Hematopoietic multipotent progenitor cell treated with erythropoietin and hydrocortisone succinate and interleukin-3 and kit ligand, for 17 days (in vitro differentiated cells): ENCODE results near the gene LILRB2.
A peak's percentile ranks its signal among the peaks of the same experiment; 100 is the strongest.
"Not testable (repeated sequence)": the region's sequence is repeated elsewhere in the genome, so short reads cannot be mapped to it uniquely, and the experiment has no call there.

Experiments
- DNase-seq: peaks from one replicate; pipeline ENCODE4 v3.0.0-alpha.2; 2015; ENCODE audit warnings: low spot score

The LILRB2 gene

GRCh38 chr19:54281007-54281728 is at the start of gene LILRB2:
TSS of gene LILRB2 (minus strand) at chr19:54281110. CDS start at chr19:54280496, 614 bp downstream.
- no peak for DNase-seq

GRCh38 chr19:54329476-54330165 is 48.7 kb upstream of the LILRB2 start:
- DNase-seq: no peak

- DNase-seq: not testable (repeated sequence)
These were observed 47.9 kb upstream of the LILRB2 start for GRCh38 chr19:54328781-54329180.

- no peak for DNase-seq
These were observed 44.7 kb upstream of the LILRB2 start for GRCh38 chr19:54325631-54326030.

- DNase-seq: peak; percentile 47
These were observed 44.3 kb upstream of the LILRB2 start for GRCh38 chr19:54325194-54325621.

GRCh38 chr19:54324071-54324470 is 43.2 kb upstream of the LILRB2 start:
- no peak for DNase-seq

- not testable (repeated sequence) for DNase-seq
These were observed 42.0 kb upstream of the LILRB2 start for GRCh38 chr19:54322934-54323333.

- not testable (repeated sequence) for DNase-seq
These were observed 41.4 kb upstream of the LILRB2 start for GRCh38 chr19:54322295-54322694.

- no peak for DNase-seq
These were observed 39.2 kb upstream of the LILRB2 start for GRCh38 chr19:54319892-54320670.

- no peak for DNase-seq
These were observed 38.1 kb upstream of the LILRB2 start for GRCh38 chr19:54319049-54319448.

- DNase-seq: no peak
These were observed 37.0 kb upstream of the LILRB2 start for GRCh38 chr19:54317965-54318240.

GRCh38 chr19:54317108-54317964 is 36.4 kb upstream of the LILRB2 start:
- DNase-seq: no peak

GRCh38 chr19:54316746-54317107 is 35.8 kb upstream of the LILRB2 start:
- DNase-seq: no peak

GRCh38 chr19:54315956-54316355 is 35.0 kb upstream of the LILRB2 start:
- no peak for DNase-seq

GRCh38 chr19:54312436-54313377 is 31.8 kb upstream of the LILRB2 start, which contains the start of gene LILRA5:
TSS of gene LILRA5 (minus strand) at chr19:54313166. CDS start at chr19:54313019, 147 bp downstream.
- no peak for DNase-seq

- no peak for DNase-seq
These were observed 31.1 kb upstream of the LILRB2 start for GRCh38 chr19:54312011-54312410.

- DNase-seq: no peak
These were observed 30.6 kb upstream of the LILRB2 start for GRCh38 chr19:54311486-54311885.

GRCh38 chr19:54310543-54310942 is 29.6 kb upstream of the LILRB2 start:
- DNase-seq: no peak

GRCh38 chr19:54309811-54310210 is 28.9 kb upstream of the LILRB2 start:
- no peak for DNase-seq

GRCh38 chr19:54307389-54308020 is 26.6 kb upstream of the LILRB2 start:
- no peak for DNase-seq
